IPS DF 19.7 (cell line): Measurements from ENCODE around the gene IP6K1.
"Not testable (repeated sequence)": the region's sequence is repeated elsewhere in the genome, so short reads cannot be mapped to it uniquely, and the experiment has no call there.

Source experiments
- DNase-seq: peaks from one replicate; pipeline ENCODE4 v3.0.0-alpha.2; 2013; ENCODE audit warnings: low read depth, low spot score

The IP6K1 gene

DNA sequence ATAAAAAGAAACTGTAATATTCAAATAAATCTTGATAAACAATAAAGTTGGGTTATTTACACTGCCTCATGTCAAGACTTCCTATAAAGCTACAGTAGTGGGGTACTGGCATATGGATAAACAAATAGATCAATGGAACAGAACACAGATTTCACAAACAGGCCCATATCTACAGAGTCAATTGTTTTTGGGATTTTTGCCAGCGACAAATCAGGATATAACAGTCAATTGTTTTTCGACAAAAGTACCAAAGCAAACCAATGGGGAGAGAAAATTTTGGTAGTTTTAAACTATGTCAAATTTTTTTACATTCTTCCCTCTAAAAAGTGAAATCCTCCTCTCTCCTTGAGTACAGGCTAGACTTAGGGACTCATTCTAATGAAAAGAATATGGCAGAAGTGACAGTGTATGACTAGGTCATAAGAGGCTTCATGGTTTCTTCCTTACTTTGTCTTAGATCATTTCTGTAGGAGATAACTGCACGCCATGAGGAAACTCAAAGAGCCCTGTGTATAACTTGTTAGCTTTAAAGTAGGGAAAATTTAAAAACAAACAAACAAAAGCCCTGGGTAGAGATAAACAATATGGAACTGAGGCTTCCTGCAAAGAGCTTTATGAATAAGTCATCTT lies 16.9 kb downstream of the IP6K1 start:
- no peak for DNase-seq

GRCh38 chr3:49763981-49764380 lies 22.4 kb downstream of the IP6K1 start:
- no peak for DNase-seq

DNA sequence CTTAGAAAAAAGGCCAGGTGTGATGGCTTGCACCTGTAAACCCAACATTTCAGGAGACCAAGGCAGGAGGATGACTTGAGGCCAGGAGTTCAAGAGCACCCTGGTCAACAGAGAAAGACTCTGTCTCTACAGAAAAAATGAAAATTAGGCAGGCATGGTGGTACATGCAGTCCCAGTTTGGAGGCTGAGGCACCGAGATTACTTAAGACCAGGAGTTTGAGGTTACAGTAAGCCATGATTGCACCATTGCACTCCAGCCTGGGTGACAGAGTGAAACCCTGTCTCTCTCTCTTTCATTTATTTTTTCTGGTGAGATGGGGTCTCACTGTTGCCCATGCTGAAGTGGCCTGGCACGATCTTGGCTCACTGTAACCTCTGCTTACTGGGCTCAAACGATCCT lies 24.7 kb downstream of the IP6K1 start:
- no peak for DNase-seq

DNA sequence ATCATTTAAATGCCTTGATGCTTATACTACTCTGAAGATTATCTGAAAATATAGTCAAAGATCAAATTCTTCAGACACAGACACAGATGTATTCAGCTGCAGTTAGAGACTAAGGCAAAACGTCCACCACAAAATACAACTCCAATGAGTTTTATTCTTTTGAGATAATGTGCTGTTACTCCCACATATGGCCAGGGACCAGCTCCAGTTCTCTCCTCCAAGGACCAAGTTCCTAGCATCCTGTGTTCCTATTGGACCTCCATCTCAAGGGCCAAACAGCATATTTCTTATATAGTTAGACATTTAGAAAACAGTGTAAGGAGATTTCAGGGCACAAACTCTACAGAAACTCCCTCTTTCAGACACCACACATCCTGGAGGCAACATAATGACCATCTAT lies 27.1 kb downstream of the IP6K1 start:
- DNase-seq, result no peak

GRCh38 chr3:49757197-49757596 lies 29.1 kb downstream of the IP6K1 start:
- no peak for DNase-seq

DNA sequence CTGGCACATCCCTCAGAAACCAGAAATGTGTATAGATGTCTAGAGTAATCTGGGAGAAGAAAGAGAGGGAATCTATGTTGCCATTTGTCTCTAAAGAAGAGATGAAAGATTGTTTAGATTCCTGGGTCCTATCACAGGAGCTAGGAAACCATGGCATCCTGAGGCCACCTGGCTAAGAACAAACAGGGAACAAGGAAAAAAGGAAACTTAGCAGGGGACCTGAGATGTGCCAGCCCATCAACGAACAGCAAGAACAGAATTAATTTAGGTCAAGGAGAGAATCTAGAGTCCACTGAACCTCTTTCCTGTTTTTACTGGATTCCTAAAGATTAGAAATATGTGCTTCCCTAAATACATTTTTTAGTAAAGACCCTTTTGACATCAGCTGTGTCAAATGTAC lies 30.3 kb downstream of the IP6K1 start:
- DNase-seq, result no peak

DNA sequence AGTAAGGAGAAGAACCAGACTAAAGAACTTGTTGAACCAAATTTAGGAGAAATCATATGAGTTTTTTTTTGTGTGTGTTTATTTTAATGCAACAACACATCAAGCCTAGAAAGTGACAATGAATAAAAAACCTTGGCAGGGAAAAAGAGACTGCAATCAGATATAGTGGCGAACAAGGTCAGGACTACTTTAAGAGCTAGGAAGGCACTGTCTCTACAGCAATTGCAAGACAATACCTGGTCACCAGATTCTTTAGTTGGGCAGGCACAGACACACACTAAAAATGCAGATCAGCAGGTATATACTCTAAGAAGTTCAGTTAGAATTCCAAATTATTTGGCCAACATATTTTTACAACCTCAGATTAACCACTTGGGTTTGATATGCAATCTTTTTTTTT lies 31.8 kb downstream of the IP6K1 start:
- no peak for DNase-seq

GRCh38 chr3:49751501-49751900 lies 34.8 kb downstream of the IP6K1 start:
- DNase-seq, result no peak

DNA sequence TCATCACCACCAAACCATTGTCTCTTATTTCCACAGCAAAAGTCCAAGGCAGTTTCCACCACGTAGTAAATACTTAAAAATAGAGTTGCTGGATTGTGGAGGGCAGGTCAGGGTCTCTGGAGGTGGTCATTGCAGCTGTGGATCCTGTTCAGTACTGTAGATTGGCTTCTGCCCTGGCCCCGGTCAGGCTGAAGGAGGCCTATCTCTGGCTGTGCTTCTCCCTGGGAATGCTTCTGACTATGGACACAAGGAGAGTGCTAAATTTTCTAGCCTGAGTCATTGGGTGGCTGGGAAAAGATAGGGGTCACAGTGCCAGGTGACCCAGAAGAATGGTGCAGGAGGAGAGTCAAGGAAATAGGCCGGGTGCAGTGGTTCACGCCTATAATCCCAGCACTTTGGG lies 36.3 kb downstream of the IP6K1 start:
- no peak for DNase-seq

DNA sequence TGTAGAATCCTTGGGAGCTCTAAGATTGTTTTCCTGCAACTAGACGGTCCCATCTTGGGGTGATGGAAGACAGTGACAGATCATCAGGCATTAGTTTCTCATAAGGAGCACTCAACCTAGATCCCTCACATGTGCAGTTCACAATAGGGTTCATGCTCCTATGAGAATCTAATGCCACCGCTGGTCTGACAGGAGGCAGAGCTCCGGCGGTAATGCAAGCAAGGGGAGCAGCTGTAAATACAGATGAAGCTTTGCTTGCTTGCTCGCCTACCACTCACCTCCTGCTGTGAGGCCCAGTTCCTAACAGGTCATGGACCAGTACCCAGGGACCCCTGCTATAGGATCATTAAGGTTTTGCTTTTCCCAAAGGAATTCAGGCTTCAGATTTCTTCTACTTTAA lies 37.5 kb downstream of the IP6K1 start:
- not testable (repeated sequence) for DNase-seq

DNA sequence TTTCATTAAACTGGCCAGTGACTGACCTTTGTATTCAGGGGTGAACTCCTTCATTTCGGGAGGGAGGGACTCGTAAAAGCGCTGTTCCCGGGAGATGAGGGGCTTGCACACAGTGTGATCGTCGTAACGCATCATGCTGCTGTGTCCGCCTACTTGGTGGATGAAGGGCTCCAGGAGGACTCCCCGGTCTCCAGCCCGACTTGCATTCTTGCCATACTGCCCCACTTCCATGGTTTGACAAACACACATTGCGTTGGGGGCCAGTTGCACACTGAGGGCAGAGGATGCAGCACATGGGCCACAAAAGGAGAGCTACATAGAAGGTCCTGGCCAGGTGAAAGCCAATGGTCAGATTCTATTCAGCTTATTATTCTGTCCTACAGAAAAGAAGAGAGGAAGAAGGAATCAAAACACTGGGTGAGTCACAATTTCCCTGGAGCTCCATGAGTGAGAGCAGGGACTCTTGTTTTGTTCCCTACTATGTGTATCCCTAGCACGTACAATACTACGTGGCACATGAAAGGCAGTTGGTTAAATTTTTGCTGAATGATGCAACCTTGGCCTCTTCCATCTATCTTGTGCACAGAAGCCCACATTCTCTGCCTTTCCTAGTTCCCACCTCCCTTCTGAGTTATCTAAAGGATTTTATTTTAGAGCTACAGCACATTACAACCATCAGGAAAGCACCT lies 38.4 kb downstream of the IP6K1 start:
- no peak for DNase-seq

DNA sequence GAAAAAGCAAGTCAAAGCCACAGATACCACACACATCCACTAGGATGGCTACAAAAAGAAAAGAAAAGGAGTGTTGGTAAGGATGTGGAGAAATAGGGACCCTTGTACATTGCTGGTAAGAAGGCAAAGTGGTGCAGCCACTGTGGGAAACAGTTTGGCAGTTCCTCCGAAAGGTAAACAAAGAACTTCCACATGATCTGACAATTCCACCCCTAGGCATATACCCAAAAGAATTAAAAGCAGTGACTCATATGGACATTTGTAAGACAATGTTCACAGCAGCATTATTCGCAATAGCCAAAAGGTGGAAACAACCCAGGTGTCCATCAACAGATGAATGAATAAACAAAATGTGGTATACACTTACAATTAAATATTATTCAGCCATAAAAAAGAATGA lies 40.4 kb downstream of the IP6K1 start:
- no peak for DNase-seq

DNA sequence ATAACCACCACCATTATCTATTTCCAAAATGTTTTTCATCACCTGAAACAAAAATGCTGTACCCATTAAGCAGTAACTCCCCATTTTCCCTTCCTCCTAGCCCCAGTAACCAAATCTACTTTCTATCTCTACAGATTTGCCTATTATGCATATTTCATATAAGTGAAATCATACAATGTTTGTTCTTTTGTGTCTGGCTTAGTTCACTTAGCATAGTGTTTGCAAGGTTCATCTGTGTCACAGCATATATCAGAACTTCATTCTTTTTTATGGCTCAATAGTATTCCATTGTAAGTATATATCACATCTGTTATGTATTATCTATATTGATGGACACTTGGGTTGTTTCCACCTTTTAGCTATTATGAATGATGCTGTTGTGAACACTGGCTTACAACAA lies 45.9 kb downstream of the IP6K1 start:
- DNase-seq, result no peak

GRCh38 chr3:49738067-49738713 lies 48.2 kb downstream of the IP6K1 start:
- DNase-seq, result no peak

DNA sequence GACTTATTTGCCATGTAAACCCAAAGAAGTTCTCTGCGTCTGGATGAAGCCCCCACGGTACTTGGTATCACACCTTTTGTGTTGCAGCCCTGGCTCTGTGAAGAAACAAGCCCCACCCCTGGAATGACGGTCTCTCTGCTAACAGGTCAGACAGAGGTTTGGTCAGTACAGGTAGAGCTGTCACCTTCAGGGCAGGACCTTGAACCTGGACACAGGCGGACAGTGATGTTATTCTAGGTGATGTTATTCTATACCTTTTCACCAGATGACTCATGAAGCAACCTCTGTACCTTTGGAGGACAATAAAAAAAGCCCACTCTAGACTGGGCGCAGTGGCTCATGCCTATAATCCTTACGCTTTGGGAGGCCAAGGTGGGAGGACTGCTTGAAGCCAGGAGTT lies 51.6 kb downstream of the IP6K1 start:
- DNase-seq, result no peak

GRCh38 chr3:49733551-49733950 lies 52.8 kb downstream of the IP6K1 start:
- DNase-seq, result no peak

DNA sequence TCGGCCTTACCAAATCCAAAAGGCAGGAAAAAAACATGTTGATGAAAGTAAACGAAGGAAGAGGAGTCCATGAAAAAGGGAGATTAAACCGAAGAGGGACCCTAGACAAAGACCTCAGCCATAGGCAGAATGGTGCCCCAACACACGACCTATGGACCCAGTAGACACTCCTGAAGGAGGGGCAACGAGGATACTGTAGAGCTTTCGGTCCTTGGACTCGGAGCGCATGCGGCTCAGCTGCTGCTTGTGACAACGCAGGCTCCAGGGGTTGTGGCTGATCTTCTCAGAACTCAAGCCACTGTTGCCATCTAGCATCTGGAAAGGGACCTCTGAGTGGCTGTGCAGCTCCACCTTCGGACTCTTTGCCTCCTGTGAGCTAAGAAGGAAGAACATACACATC lies 53.7 kb downstream of the IP6K1 start:
- DNase-seq, result no peak

DNA sequence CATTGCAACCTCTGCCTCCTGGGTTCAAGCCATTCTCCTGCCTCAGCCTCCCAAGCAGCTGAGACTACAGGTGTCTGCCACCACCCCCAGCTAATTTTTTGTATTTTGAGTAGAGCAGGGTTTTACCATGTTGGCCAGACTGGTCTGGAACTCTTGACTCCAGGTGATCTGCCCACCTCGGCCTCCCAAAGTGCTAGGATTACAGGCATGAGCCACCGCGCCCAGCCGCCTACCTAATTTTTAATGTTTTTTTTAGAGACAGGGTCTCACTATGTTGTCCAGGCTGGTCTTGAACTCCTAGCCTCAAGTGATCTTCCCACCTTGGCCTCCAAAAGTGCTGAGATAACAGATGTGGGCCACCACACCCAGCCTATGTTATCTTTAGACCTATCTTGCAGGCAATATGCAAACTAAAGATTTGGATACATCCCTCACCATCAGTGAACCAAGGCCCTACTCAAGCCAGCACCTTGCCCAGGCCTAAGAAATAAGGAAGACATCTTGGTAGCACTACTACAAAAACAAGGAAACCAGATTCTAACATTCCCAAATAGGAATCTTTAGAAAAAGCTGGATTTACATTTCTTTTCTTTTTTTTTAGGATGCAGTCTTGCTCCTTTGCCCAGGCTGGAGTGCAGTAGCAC lies 56.3 kb downstream of the IP6K1 start:
- DNase-seq, result no peak

- DNase-seq, result no peak
Observed at GRCh38 chr3:49727924-49728361, 58.4 kb downstream of the IP6K1 start.

DNA sequence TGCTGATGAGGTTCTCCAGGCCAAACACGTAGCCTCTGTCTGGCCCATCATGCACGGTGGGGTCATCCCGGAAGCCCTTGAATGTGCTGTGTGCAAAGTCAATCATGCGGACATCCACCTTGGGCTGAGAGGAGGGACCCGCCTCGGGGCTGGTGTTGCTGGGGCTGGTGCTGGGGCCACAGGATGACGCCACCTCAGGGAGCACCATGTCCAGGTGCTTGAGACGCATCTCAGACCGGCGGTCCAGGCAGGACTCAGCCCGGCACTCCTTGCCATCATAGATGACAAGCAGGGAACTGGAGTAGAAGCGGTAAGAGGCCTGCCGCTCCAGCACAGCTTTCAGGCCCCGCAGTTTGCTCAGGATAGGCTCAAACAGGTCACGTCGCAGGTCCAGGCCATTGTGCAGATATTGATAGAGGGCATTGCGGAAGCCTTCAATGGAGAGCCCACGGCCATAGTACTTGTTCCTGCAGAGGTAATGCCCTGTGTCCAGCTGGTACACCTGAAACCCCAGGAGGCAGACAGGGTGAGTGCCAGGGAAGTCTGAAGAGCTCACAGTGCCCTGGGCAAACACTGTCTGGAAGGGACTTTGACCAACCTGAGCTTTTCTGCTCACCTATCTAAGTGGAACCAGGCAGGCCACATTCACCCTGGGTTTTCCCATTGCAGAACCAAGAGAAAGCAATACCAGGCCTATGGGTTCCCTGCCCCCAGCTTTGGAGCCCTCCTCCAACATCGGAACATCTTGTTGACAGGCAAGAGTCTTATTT lies 59.0 kb downstream of the IP6K1 start:
- no peak for DNase-seq

- no peak for DNase-seq
Observed at GRCh38 chr3:49725906-49726681, 60.2 kb downstream of the IP6K1 start.
